ENCODE results near the gene CTSZ. TPM values are rescaled to one million over a fixed set of nuclear protein-coding genes. Genes with fewer than 3 reads are reported as not detected.

Gene CTSZ
- total RNA-seq, 2 donors from 2014 or later: 242 to 436 TPM

DNA sequence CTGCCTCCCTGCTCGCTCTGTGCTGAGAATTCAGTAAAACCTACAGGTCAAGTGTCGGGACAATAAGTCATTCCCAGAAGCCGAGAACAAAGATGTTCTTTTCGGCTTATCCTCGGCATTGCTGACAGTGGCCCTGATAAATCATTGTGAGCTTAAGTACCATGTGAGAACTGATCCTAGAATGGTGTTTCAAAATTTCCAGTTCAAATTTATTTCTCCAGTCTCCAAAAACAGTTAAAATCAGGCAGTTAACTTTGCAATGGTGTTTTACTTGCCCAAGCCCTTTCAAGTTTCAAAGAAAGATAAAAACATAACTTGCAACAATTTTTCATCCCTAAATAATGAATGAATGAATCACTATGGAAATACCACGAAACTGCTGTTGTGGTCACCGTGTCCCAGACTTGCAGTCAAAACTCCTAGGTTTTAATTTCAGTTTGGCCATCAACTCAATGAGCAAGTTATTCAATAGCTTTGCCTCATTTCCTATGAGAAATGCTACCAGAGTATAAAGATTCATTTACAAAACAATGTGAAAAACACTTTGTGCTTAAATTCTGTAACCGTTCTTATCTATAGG lies 20.8 kb upstream of the CTSZ start:
- Histone ChIP-seq H3K36me3 (peaks cover 31% of the 10 kb centered on the region), H3K4me3 (no peak overlapping the region), H3K9me3 (no peaks in the 10 kb centered on the region), H3K4me1 (ENCODE audit: control insufficient read depth in 1 of 2, low read depth in 2 of 2) (peaks cover 28 to 48% of the 10 kb centered on the region in 2 donors), H3K27me3 (replicated peaks; ENCODE audit: insufficient read depth) (no peaks in the 10 kb centered on the region), H3K27ac (no peak overlapping the region)
- no peak for ATAC-seq (ENCODE audit: insufficient number of reproducible peaks, low FRiP score, low read depth)
- DNase-seq (ENCODE audit: low spot score): no peak
- TF ChIP-seq, protein P1, sequence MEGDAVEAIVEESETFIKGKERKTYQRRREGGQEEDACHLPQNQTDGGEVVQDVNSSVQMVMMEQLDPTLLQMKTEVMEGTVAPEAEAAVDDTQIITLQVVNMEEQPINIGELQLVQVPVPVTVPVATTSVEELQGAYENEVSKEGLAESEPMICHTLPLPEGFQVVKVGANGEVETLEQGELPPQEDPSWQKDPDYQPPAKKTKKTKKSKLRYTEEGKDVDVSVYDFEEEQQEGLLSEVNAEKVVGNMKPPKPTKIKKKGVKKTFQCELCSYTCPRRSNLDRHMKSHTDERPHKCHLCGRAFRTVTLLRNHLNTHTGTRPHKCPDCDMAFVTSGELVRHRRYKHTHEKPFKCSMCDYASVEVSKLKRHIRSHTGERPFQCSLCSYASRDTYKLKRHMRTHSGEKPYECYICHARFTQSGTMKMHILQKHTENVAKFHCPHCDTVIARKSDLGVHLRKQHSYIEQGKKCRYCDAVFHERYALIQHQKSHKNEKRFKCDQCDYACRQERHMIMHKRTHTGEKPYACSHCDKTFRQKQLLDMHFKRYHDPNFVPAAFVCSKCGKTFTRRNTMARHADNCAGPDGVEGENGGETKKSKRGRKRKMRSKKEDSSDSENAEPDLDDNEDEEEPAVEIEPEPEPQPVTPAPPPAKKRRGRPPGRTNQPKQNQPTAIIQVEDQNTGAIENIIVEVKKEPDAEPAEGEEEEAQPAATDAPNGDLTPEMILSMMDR (IDR thresholded peaks at IDR 0.05): no peak

DNA sequence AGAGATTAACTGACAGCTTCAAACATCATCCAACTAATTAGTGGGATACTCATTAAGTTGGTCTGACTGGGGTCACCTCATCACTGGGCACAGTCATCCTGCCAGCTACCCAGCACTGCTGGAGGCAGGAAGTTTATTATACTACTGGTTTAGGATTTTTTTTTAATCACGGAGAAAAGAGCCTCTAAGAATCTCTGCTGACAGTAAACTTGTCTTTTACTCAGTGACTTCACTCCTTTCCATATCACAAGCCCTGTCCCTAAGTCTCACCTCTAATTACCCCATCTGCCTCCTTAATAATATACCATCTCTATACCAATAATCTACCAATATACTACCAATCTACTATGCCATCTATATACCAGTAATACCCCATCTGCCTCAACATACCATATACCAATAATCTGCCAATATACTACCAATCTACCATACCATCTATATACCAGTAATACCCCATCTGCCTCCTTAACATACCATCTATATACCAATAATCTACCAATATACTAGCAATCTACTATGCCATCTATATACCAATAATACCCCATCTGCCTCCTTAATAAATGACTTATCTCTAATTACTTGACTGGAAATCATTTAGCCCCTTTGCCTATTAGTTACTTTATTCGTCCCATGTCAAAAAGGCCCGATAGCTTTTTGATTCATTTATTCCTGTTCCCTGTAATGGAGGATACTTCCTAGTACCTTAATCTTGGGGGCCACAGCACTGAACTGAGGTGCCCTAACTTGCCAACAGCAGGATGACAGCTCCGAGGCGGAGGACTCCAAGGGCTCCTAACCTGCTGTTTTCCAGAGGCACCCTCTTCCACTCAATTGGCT lies 20.1 kb upstream of the CTSZ start:
- H3K4me1 ChIP-seq (ENCODE audit: control insufficient read depth in 1 of 2, low read depth in 2 of 2): peaks cover 28 to 46% of the 10 kb centered on the region in 2 donors
- DNase-seq (ENCODE audit: low spot score) (no peak), ATAC-seq (ENCODE audit: insufficient number of reproducible peaks, low FRiP score, low read depth) (no peak)
- no peaks in the 10 kb centered on the region for H3K9me3 ChIP-seq
- H3K27me3 ChIP-seq (replicated peaks; ENCODE audit: insufficient read depth): no peaks in the 10 kb centered on the region
- TF ChIP-seq, protein P1 (IDR thresholded peaks at IDR 0.05): no peak
- H3K27ac ChIP-seq: no peak overlapping the region
- H3K4me3 ChIP-seq: no peak overlapping the region
- peaks cover 34% of the 10 kb centered on the region for H3K36me3 ChIP-seq

DNA sequence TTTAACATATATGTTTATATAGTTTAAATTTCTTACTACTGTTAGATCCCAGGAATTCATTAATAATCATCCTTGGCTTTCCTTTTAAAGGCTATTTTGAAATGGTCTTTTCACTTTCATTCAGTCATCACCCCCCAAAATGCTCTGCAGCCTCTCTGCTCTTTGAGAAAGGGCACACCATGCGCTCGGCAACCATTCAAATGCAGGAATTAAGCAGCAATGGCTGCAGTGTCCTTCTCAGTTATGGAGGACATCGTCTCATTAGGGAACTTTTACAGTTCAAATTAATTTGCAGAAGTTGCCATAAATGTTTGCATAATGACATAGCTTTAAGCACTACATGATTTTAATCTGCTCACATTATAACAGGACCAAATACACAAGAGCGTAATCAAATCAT lies 18.5 kb upstream of the CTSZ start:
- H3K9me3 ChIP-seq: no peaks in the 10 kb centered on the region
- H3K27me3 ChIP-seq (replicated peaks; ENCODE audit: insufficient read depth): no peaks in the 10 kb centered on the region
- TF ChIP-seq, protein P1 (IDR thresholded peaks at IDR 0.05): no peak
- H3K36me3 ChIP-seq: peaks cover 34% of the 10 kb centered on the region
- no peak overlapping the region for H3K4me3 ChIP-seq
- peaks cover 20 to 35% of the 10 kb centered on the region in 2 donors for H3K4me1 ChIP-seq (ENCODE audit: control insufficient read depth in 1 of 2, low read depth in 2 of 2)
- DNase-seq (ENCODE audit: low spot score) (no peak), ATAC-seq (ENCODE audit: insufficient number of reproducible peaks, low FRiP score, low read depth) (no peak)
- no peak overlapping the region for H3K27ac ChIP-seq

DNA sequence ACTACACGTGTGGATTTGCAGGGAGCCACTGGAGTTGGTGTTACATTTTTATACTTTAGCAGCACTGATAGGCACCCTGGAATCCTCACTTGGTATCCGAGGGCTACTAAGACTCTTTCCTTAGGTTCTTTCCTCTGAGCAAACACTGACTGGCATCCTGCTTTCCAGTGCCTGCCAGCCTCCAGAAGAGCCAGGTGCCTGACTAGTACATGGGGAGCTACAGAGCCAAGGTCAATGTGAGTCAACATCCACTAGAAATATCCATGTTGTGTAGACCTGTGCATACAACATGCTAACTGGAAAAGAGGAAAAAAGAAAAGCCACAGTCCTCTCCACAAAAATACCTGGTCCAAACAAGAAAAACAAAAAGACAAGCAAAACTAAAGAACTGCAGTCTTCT lies 18.0 kb upstream of the CTSZ start:
- ATAC-seq (ENCODE audit: insufficient number of reproducible peaks, low FRiP score, low read depth) (no peak), DNase-seq (ENCODE audit: low spot score) (no peak)
- TF ChIP-seq, protein P1 (IDR thresholded peaks at IDR 0.05): no peak
- no peak overlapping the region for H3K4me3 ChIP-seq
- H3K4me1 ChIP-seq (ENCODE audit: control insufficient read depth in 1 of 2, low read depth in 2 of 2): peaks cover 16 to 31% of the 10 kb centered on the region in 2 donors
- H3K27ac ChIP-seq: no peak overlapping the region
- H3K9me3 ChIP-seq: no peaks in the 10 kb centered on the region
- H3K36me3 ChIP-seq: peaks cover 34% of the 10 kb centered on the region
- no peaks in the 10 kb centered on the region for H3K27me3 ChIP-seq (replicated peaks; ENCODE audit: insufficient read depth)

DNA sequence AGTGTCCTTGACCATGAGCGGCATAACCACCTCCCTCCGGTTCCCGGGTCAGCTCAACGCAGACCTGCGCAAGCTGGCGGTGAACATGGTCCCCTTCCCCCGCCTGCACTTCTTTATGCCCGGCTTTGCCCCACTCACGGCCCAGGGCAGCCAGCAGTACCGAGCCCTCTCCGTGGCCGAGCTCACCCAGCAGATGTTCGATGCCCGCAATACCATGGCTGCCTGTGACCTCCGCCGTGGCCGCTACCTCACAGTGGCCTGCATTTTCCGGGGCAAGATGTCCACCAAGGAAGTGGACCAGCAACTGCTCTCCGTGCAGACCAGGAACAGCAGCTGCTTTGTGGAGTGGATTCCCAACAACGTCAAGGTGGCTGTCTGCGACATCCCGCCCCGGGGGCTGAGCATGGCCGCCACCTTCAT lies 17.1 kb upstream of the CTSZ start:
- DNase-seq (ENCODE audit: low spot score) (no peak), ATAC-seq (ENCODE audit: insufficient number of reproducible peaks, low FRiP score, low read depth) (no peak)
- H3K9me3 ChIP-seq: no peaks in the 10 kb centered on the region
- no peak overlapping the region for H3K4me3 ChIP-seq
- H3K27me3 ChIP-seq (replicated peaks; ENCODE audit: insufficient read depth): no peaks in the 10 kb centered on the region
- TF ChIP-seq, protein P1 (IDR thresholded peaks at IDR 0.05): no peak
- H3K27ac ChIP-seq: no peak overlapping the region
- peaks cover 9 to 21% of the 10 kb centered on the region in 2 donors for H3K4me1 ChIP-seq (ENCODE audit: control insufficient read depth in 1 of 2, low read depth in 2 of 2)
- peaks cover 29% of the 10 kb centered on the region for H3K36me3 ChIP-seq

Measured in thoracic aorta (tissue), 2 donors.